Measurements from ENCODE around the gene HRAS.

HRAS gene

DNA sequence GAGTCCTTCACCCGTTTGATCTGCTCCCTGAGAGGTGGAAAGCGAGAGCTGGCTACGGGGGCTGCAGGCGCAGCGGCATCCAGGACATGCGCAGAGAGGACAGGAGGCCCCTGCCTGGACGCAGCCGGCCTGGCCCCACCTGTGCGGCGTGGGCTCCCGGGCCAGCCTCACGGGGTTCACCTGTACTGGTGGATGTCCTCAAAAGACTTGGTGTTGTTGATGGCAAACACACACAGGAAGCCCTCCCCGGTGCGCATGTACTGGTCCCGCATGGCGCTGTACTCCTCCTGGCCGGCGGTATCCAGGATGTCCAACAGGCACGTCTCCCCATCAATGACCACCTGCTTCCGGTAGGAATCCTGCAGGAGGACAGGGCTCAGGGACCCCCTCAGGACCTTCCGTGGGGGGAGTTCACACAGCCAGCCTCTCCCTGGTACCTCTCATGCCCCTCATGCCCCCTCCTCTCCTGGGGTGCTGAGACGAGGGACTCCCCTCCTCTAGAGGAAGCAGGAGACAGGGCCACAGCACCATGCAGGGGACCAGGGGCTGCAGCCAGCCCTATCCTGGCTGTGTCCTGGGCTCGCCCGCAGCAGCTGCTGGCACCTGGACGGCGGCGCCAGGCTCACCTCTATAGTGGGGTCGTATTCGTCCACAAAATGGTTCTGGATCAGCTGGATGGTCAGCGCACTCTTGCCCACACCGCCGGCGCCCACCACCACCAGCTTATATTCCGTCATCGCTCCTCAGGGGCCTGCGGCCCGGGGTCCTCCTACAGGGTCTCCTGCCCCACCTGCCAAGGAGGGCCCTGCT lies 1.6 kb downstream of the HRAS start:
- peaks cover 0 to 9% (median 7%) of the 10 kb centered on the region in 5 donors for H3K27me3 ChIP-seq (ENCODE audit: control insufficient read depth in 5 of 5, insufficient read depth in 4 of 5, low read length in 5 of 5)
- H3K9ac ChIP-seq (ENCODE audit: low read length in 5 of 5): peak overlapping the region in 4 of 5 donors; percentile 77 to 90 (median 84)
- peaks cover 0 to 37% (median 29%) of the 10 kb centered on the region in 5 donors for H3K36me3 ChIP-seq (ENCODE audit: control insufficient read depth in 5 of 5, insufficient read depth in 5 of 5, low read length in 5 of 5)
- peak overlapping the region in 3 of 5 donors; percentile 74 to 85 (median 84) for H3K4me3 ChIP-seq (ENCODE audit: low read depth in 1 of 5, low read length in 5 of 5)
- no peak overlapping the region for H3K27ac ChIP-seq (ENCODE audit: low read depth, low read length)
- no peaks in the 10 kb centered on the region for H3K9me3 ChIP-seq (ENCODE audit: control insufficient read depth in 5 of 5, low read length in 5 of 5)
- peaks cover 6 to 52% (median 37%) of the 10 kb centered on the region in 5 donors for H3K4me1 ChIP-seq (ENCODE audit: control insufficient read depth in 5 of 5, insufficient read depth in 5 of 5, low read length in 5 of 5)

DNA sequence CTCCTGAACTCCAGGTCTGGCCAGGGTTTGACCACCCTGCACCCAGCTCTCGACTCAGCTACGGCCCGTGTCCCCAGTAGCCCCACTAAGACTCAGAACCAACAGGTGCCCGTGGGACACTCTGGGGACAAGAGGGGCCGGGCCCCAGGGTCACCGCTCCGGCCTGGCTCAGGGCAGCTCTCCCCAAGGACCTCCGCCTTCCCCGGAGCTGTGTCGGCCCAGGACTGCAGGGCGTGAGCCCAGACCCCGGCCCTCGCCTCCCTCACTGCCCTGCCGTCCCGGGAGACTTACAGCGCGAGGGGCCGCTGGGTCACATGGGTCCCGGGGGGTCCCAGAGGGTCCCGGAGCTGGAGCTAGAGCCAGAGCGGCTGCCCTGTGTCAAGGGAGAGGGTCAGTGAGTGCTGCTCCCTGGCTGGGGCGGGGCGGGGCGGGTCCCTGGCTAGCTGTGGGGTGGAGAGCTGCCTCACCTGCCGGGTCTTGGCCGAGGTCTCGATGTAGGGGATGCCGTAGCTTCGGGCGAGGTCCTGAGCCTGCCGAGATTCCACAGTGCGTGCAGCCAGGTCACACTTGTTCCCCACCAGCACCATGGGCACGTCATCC lies 2.3 kb downstream of the HRAS start:
- H3K36me3 ChIP-seq (ENCODE audit: control insufficient read depth in 5 of 5, insufficient read depth in 5 of 5, low read length in 5 of 5): peaks cover 0 to 37% (median 29%) of the 10 kb centered on the region in 5 donors
- peaks cover 6 to 52% (median 37%) of the 10 kb centered on the region in 5 donors for H3K4me1 ChIP-seq (ENCODE audit: control insufficient read depth in 5 of 5, insufficient read depth in 5 of 5, low read length in 5 of 5)
- H3K9ac ChIP-seq (ENCODE audit: low read length in 5 of 5): no peak overlapping the region
- no peak overlapping the region for H3K27ac ChIP-seq (ENCODE audit: low read depth, low read length)
- H3K27me3 ChIP-seq (ENCODE audit: control insufficient read depth in 5 of 5, insufficient read depth in 4 of 5, low read length in 5 of 5): peaks cover 0 to 9% (median 7%) of the 10 kb centered on the region in 5 donors
- H3K9me3 ChIP-seq (ENCODE audit: control insufficient read depth in 5 of 5, low read length in 5 of 5): no peaks in the 10 kb centered on the region
- no peak overlapping the region for H3K4me3 ChIP-seq (ENCODE audit: low read depth in 1 of 5, low read length in 5 of 5)

DNA sequence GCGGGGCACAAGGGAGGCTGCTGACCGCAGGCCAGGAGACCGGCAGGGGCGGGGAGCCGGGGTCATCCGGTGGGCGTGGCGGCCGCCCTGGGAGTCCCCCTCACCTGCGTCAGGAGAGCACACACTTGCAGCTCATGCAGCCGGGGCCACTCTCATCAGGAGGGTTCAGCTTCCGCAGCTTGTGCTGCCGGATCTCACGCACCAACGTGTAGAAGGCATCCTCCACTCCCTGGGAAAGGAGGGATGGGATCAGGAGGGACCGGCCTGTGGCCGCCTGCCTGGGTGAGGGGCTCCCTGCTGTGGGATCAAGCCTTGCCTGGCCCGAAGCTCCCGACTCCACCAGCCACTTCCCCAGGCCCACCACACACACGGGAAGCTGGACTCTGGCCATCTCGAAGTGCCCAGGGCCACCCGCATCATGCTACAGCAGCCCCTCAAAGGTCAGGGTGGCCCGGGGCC lies 2.8 kb downstream of the HRAS start:
- H3K36me3 ChIP-seq (ENCODE audit: control insufficient read depth in 5 of 5, insufficient read depth in 5 of 5, low read length in 5 of 5): peaks cover 0 to 37% (median 29%) of the 10 kb centered on the region in 5 donors
- H3K9ac ChIP-seq (ENCODE audit: low read length in 5 of 5): no peak overlapping the region
- peaks cover 0 to 7% (median 4%) of the 10 kb centered on the region in 5 donors for H3K27me3 ChIP-seq (ENCODE audit: control insufficient read depth in 5 of 5, insufficient read depth in 4 of 5, low read length in 5 of 5)
- no peak overlapping the region for H3K4me3 ChIP-seq (ENCODE audit: low read depth in 1 of 5, low read length in 5 of 5)
- no peak overlapping the region for H3K27ac ChIP-seq (ENCODE audit: low read depth, low read length)
- H3K4me1 ChIP-seq (ENCODE audit: control insufficient read depth in 5 of 5, insufficient read depth in 5 of 5, low read length in 5 of 5): peaks cover 6 to 49% (median 34%) of the 10 kb centered on the region in 5 donors
- H3K9me3 ChIP-seq (ENCODE audit: control insufficient read depth in 5 of 5, low read length in 5 of 5): no peaks in the 10 kb centered on the region

GRCh38 chr11:531919-532526 lies 3.4 kb downstream of the HRAS start:
- no peak overlapping the region for H3K9ac ChIP-seq (ENCODE audit: low read length in 5 of 5)
- H3K27ac ChIP-seq (ENCODE audit: low read depth, low read length): no peak overlapping the region
- no peak overlapping the region for H3K4me3 ChIP-seq (ENCODE audit: low read depth in 1 of 5, low read length in 5 of 5)
- H3K9me3 ChIP-seq (ENCODE audit: control insufficient read depth in 5 of 5, low read length in 5 of 5): no peaks in the 10 kb centered on the region
- H3K27me3 ChIP-seq (ENCODE audit: control insufficient read depth in 5 of 5, insufficient read depth in 4 of 5, low read length in 5 of 5): peaks cover 0 to 5% (median under 1%) of the 10 kb centered on the region in 5 donors
- H3K36me3 ChIP-seq (ENCODE audit: control insufficient read depth in 5 of 5, insufficient read depth in 5 of 5, low read length in 5 of 5): peaks cover 0 to 37% (median 29%) of the 10 kb centered on the region in 5 donors
- peaks cover 6 to 44% (median 29%) of the 10 kb centered on the region in 5 donors for H3K4me1 ChIP-seq (ENCODE audit: control insufficient read depth in 5 of 5, insufficient read depth in 5 of 5, low read length in 5 of 5)

DNA sequence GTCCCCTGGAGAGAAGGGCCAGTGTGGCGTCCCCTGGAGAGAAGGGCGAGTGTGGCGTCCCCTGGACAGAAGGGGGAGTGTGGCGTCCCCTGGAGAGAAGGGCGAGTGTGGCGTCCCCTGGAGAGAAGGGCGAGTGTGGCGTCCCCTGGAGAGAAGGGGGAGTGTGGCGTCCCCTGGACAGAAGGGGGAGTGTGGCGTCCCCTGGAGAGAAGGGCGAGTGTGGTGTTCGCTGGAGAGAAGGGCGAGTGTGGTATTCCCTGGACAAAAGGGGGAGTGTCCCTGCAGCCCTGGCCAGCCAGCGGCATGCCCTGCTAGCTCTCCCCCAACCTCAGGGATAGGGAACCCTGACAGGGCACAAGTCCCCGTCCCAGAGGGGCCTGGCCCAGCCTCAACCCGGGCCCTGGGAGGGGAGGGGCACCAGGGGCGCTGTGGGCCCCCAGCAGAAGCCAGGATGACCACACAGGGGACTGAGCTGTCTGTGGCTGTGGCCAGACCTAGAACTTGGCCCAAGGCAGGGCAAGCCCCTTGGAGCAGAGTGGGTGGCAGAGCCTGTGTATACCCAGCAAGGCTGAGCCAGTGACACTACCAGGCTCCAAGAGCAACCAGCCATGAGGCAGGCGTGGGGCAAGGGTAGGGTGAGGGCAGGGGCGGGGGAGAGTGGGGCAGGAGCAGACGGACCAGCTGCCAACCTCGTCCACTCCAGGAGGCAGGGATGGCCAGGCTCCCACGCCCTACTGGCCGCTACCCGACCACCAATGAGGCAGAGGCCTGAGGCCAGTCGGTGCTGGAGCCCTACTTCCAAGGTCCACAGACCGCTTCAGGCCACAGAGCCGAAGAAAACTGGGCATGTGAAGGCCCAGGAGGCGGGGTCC lies 4.2 kb downstream of the HRAS start:
- H3K27ac ChIP-seq (ENCODE audit: low read depth, low read length): no peak overlapping the region
- H3K4me3 ChIP-seq (ENCODE audit: low read depth in 1 of 5, low read length in 5 of 5): no peak overlapping the region
- peaks cover 0 to 37% (median 29%) of the 10 kb centered on the region in 5 donors for H3K36me3 ChIP-seq (ENCODE audit: control insufficient read depth in 5 of 5, insufficient read depth in 5 of 5, low read length in 5 of 5)
- H3K9ac ChIP-seq (ENCODE audit: low read length in 5 of 5): no peak overlapping the region
- H3K9me3 ChIP-seq (ENCODE audit: control insufficient read depth in 5 of 5, low read length in 5 of 5): no peaks in the 10 kb centered on the region
- H3K4me1 ChIP-seq (ENCODE audit: control insufficient read depth in 5 of 5, insufficient read depth in 5 of 5, low read length in 5 of 5): peaks cover 6 to 37% (median 20%) of the 10 kb centered on the region in 5 donors
- no peaks in the 10 kb centered on the region for H3K27me3 ChIP-seq (ENCODE audit: control insufficient read depth in 5 of 5, insufficient read depth in 4 of 5, low read length in 5 of 5)

- H3K9me3 ChIP-seq (ENCODE audit: control insufficient read depth in 5 of 5, low read length in 5 of 5): no peaks in the 10 kb centered on the region
- peaks cover 6 to 30% (median 16%) of the 10 kb centered on the region in 5 donors for H3K4me1 ChIP-seq (ENCODE audit: control insufficient read depth in 5 of 5, insufficient read depth in 5 of 5, low read length in 5 of 5)
- no peaks in the 10 kb centered on the region for H3K27me3 ChIP-seq (ENCODE audit: control insufficient read depth in 5 of 5, insufficient read depth in 4 of 5, low read length in 5 of 5)
- peaks cover 0 to 37% (median 29%) of the 10 kb centered on the region in 5 donors for H3K36me3 ChIP-seq (ENCODE audit: control insufficient read depth in 5 of 5, insufficient read depth in 5 of 5, low read length in 5 of 5)
- H3K4me3 ChIP-seq (ENCODE audit: low read depth in 1 of 5, low read length in 5 of 5): no peak overlapping the region
- H3K9ac ChIP-seq (ENCODE audit: low read length in 5 of 5): no peak overlapping the region
- no peak overlapping the region for H3K27ac ChIP-seq (ENCODE audit: low read depth, low read length)
These were observed 5.5 kb downstream of the HRAS start for GRCh38 chr11:529728-530411.

- Histone ChIP-seq H3K4me3 (ENCODE audit: low read depth in 1 of 5, low read length in 5 of 5) (no peak overlapping the region), H3K27ac (ENCODE audit: low read depth, low read length) (no peak overlapping the region), H3K9ac (ENCODE audit: low read length in 5 of 5) (no peak overlapping the region)
These were observed 6.3 kb downstream of the HRAS start for GRCh38 chr11:528815-529727.

DNA sequence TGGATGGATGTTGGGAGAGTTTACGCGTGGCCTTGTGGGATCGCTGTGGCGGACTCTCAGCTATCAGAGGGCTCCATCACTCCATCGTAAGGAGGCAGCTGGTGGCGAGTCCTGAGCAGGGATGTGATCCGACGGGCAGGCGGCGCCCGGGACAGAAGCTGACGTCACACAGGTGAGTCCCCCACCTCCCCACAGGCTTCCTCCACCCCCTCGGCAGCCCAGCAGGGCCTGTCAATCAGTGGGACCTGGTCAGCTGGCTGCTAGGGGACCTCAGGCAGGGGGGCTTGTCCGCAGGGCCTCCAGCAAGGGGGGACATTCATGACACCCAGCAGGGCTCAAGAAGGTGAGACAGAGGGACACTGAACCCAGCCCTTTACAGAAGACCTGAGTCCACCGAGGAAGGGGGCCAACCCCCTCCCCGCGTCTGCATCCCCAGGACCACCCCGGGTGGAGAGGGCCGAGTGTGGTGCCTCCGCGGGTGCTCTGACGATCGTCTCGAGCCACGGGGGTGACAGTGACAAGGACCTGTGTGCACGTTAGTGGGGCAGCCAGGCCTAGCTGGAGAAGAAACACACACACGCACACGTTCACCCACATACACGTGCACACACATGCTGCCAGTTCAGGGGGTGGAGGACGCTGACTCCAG lies 7.1 kb downstream of the HRAS start:
- Histone ChIP-seq H3K9ac (ENCODE audit: low read length in 5 of 5) (no peak overlapping the region), H3K36me3 (ENCODE audit: control insufficient read depth in 5 of 5, insufficient read depth in 5 of 5, low read length in 5 of 5) (peaks cover 0 to 32% (median 23%) of the 10 kb centered on the region in 5 donors)

More at GRCh38 chr11:528815-529727, 6.3 kb downstream of the HRAS start:
- Histone ChIP-seq H3K36me3 (ENCODE audit: control insufficient read depth in 5 of 5, insufficient read depth in 5 of 5, low read length in 5 of 5) (peaks cover 0 to 37% (median 29%) of the 10 kb centered on the region in 5 donors), H3K4me1 (ENCODE audit: control insufficient read depth in 5 of 5, insufficient read depth in 5 of 5, low read length in 5 of 5) (peaks cover 5 to 22% (median 8%) of the 10 kb centered on the region in 5 donors), H3K27me3 (ENCODE audit: control insufficient read depth in 5 of 5, insufficient read depth in 4 of 5, low read length in 5 of 5) (no peaks in the 10 kb centered on the region), H3K9me3 (ENCODE audit: control insufficient read depth in 5 of 5, low read length in 5 of 5) (no peaks in the 10 kb centered on the region)

More for the DNA sequence above, 7.1 kb downstream of the HRAS start:
- Histone ChIP-seq H3K9me3 (ENCODE audit: control insufficient read depth in 5 of 5, low read length in 5 of 5) (no peaks in the 10 kb centered on the region), H3K27ac (ENCODE audit: low read depth, low read length) (no peak overlapping the region), H3K27me3 (ENCODE audit: control insufficient read depth in 5 of 5, insufficient read depth in 4 of 5, low read length in 5 of 5) (no peaks in the 10 kb centered on the region), H3K4me3 (ENCODE audit: low read depth in 1 of 5, low read length in 5 of 5) (no peak overlapping the region), H3K4me1 (ENCODE audit: control insufficient read depth in 5 of 5, insufficient read depth in 5 of 5, low read length in 5 of 5) (peaks cover 0 to 15% (median 3%) of the 10 kb centered on the region in 5 donors)

All from subcutaneous abdominal adipose tissue (tissue), 5 donors.